PC-3 (cell line): Measurements from ENCODE around the gene ASB7. TPM values are rescaled to one million over a fixed set of nuclear protein-coding genes. Genes with fewer than 3 reads are reported as not detected.

Experiments
- ATAC-seq: fragments of 200-7000 bp; cut with Tn5 transposase; 2 replicates; pipeline ENCODE4 v1.9.1; 2020; ENCODE audit warnings: mild to moderate bottlenecking, moderate library complexity
- BruUV-seq: library from RNA; stranded (reverse); fragments of 400-500 nt; replicated peaks from 2 replicates; lab custom pipeline; 2021; lab: Mats Ljungman, UMichigan
- CTCF ChIA-PET: fragments of 300-600 bp; sonication (Branson Sonifier 250); formaldehyde crosslinking; loops from one replicate; lab custom pipeline; 2022; ENCODE audit warnings: antibody characterized with exemption; lab: Charles Lee
- POLR2A ChIA-PET: fragments of 300-600 bp; sonication (Branson Sonifier 250); formaldehyde crosslinking; loops from one replicate; lab custom pipeline; 2022; ENCODE audit warnings: antibody characterized with exemption; ENCODE audit not compliant: unreplicated experiment; lab: Charles Lee
- DNase-seq: peaks from one replicate; pipeline ENCODE4 v3.0.0-alpha.2; 2015
- H2AFZ ChIP-seq: fragments of 300-600 bp; sonication (generic); 2 replicates; pipeline ENCODE4 v1.6.0; 2016; ENCODE audit warnings: antibody characterized with exemption, low read length
- H3F3A ChIP-seq: fragments of 300-600 bp; sonication (generic); one replicate; pipeline ENCODE4 v1.6.0; 2017; ENCODE audit warnings: antibody characterized with exemption, low read length, control low read depth, mild to moderate bottlenecking; ENCODE audit not compliant: unreplicated experiment
- H3K27ac ChIP-seq: fragments of 300-600 bp; sonication (generic); 2 replicates; pipeline ENCODE4 v1.5.1; 2016; ENCODE audit warnings: mild to moderate bottlenecking, low read length
- H3K27me3 ChIP-seq: fragments of 300-600 bp; sonication (generic); 2 replicates; pipeline ENCODE4 v1.6.1; 2016; ENCODE audit warnings: low read length, mixed read lengths
- H3K36me3 ChIP-seq: fragments of 300-600 bp; sonication (generic); 2 replicates; pipeline ENCODE4 v1.6.1; 2016; ENCODE audit warnings: low read depth, mixed run types, low read length, mixed read lengths
- H3K4me1 ChIP-seq: fragments of 300-600 bp; sonication (generic); 2 replicates; pipeline ENCODE4 v1.5.1; 2016; ENCODE audit warnings: low read length; ENCODE audit not compliant: insufficient read depth
- H3K4me2 ChIP-seq: fragments of 300-600 bp; sonication (generic); 2 replicates; pipeline ENCODE4 v1.6.0; 2016; ENCODE audit warnings: low read length
- H3K4me3 ChIP-seq: fragments of 300-600 bp; sonication (generic); 2 replicates; pipeline ENCODE4 v1.5.1; 2016; ENCODE audit warnings: mild to moderate bottlenecking, low read length, mixed read lengths
- H3K79me2 ChIP-seq: fragments of 300-600 bp; sonication (generic); 2 replicates; pipeline ENCODE4 v1.6.1; 2017; ENCODE audit warnings: low read length, mixed read lengths
- H3K9ac ChIP-seq: fragments of 300-600 bp; sonication (generic); 2 replicates; pipeline ENCODE4 v1.6.0; 2016; ENCODE audit warnings: mild to moderate bottlenecking, low read length
- H3K9me2 ChIP-seq: fragments of 300-600 bp; sonication (generic); replicated peaks from 2 replicates; pipeline ENCODE4 v1.6.1; 2016; ENCODE audit warnings: mixed run types, low read length, mixed read lengths
- H3K9me3 ChIP-seq: fragments of 300-600 bp; sonication (generic); 2 replicates; pipeline ENCODE4 v1.6.1; 2016; ENCODE audit warnings: low read length, mixed read lengths
- H4K20me1 ChIP-seq: fragments of 300-600 bp; sonication (generic); 2 replicates; pipeline ENCODE4 v1.6.1; 2016; ENCODE audit warnings: low read length, mixed read lengths
- CTCF ChIP-seq: fragments of 300-600 bp; sonication (generic); conservative IDR thresholded peaks from 2 replicates; pipeline ENCODE4 v1.5.1; 2017; ENCODE audit warnings: antibody characterized with exemption, low read depth, mild to moderate bottlenecking, low read length
- EZH2 ChIP-seq: fragments of 300-600 bp; sonication (generic); IDR thresholded peaks from one replicate; pipeline ENCODE4 v1.6.1; 2017; ENCODE audit warnings: antibody characterized with exemption, mild to moderate bottlenecking, low read length; ENCODE audit not compliant: unreplicated experiment
- EZH2phosphoT487 ChIP-seq: fragments of 300-600 bp; sonication (generic); IDR thresholded peaks from 2 replicates; pipeline ENCODE4 v1.6.1; 2018; ENCODE audit warnings: mild to moderate bottlenecking, antibody characterized with exemption, low read length, borderline replicate concordance
- intact Hi-C: fragments of 100-400 bp; cut with micrococcal nuclease; formaldehyde crosslinking; loops from 2 replicates; pipeline ENCODE4 v1.9.0; 2023
- total RNA-seq: library from RNA; depleted of rRNA; stranded (reverse); fragments of >200 nt; gene quantifications from 2 replicates; pipeline ENCODE4 v1.2.3, GENCODE V29; 2014

The ASB7 gene
- total RNA-seq, 1 experiment from 2014 or later, result 7.8 TPM

GRCh38 chr15:100601617-100602063, 749 bp upstream of the ASB7 start:
- no peak for TF ChIP-seq EZH2phosphoT487
- TF ChIP-seq CTCF, result no peak
- no peak for TF ChIP-seq EZH2

GRCh38 chr15:100602823-100603393, 519 bp downstream of the ASB7 start:
- Histone ChIP-seq H3F3A (no peaks in the 10 kb centered on the region), H3K79me2 (peaks cover 82% of the 10 kb centered on the region), H3K9ac (peak overlapping the region; percentile 87), H3K9me2 (no peaks in the 10 kb centered on the region), H4K20me1 (no peaks in the 10 kb centered on the region), H3K27ac (peak overlapping the region; percentile 25; the same call in 1 of the 2 replicates), H3K4me1 (peaks cover 22% of the 10 kb centered on the region), H3K27me3 (no peaks in the 10 kb centered on the region), H2AFZ (peak overlapping the region; percentile 95), H3K4me2 (peak overlapping the region; percentile 93), H3K4me3 (peak overlapping the region; percentile 98), H3K9me3 (no peaks in the 10 kb centered on the region), H3K36me3 (no peaks in the 10 kb centered on the region; the same call in 1 of the 2 replicates)
- POLR2A ChIA-PET, result no interaction called here
- CTCF ChIA-PET, result interaction anchor here (1.0 to 1.9 kb wide), 2 partner anchors 30 to 253 kb away, joined by 3 to 6 read pairs; no protein-coding TSS in a partner anchor
- intact Hi-C loops, result no loop called here
- ATAC-seq (peak; percentile 6; the same call in 1 of the 2 replicates), DNase-seq (peak; percentile 12)
- TF ChIP-seq CTCF (no peak), EZH2 (no peak), EZH2phosphoT487 (no peak)
- BruUV-seq, result no TSS peak

More at GRCh38 chr15:100601617-100602063, 749 bp upstream of the ASB7 start:
- H3F3A ChIP-seq, result no peaks in the 10 kb centered on the region
- H3K27me3 ChIP-seq, result no peaks in the 10 kb centered on the region
- DNase-seq (no peak), ATAC-seq (peak; percentile 20)
- peak overlapping the region; percentile 24; the same call in 1 of the 2 replicates for H3K27ac ChIP-seq
- peak overlapping the region; percentile 96 for H3K4me2 ChIP-seq
- H3K9ac ChIP-seq, result peak overlapping the region; percentile 90
- ChIA-PET POLR2A (interaction anchor here (0.6 kb wide), 1 partner anchor 262 kb away, joined by 22 read pairs; no protein-coding TSS in a partner anchor), CTCF (interaction anchor here (1.0 to 1.9 kb wide), 2 partner anchors 29 to 251 kb away, joined by 3 to 6 read pairs; no protein-coding TSS in a partner anchor)
- no peaks in the 10 kb centered on the region for H4K20me1 ChIP-seq
- TSS peak; percentile 62 for BruUV-seq
- no peaks in the 10 kb centered on the region for H3K9me2 ChIP-seq
- intact Hi-C loops, result no loop called here
- H3K4me3 ChIP-seq, result peak overlapping the region; percentile 98
- H3K36me3 ChIP-seq, result no peaks in the 10 kb centered on the region; the same call in 1 of the 2 replicates
- H3K9me3 ChIP-seq, result no peaks in the 10 kb centered on the region
- peak overlapping the region; percentile 90 for H2AFZ ChIP-seq
- H3K79me2 ChIP-seq, result peaks cover 89% of the 10 kb centered on the region
- peaks cover 22% of the 10 kb centered on the region for H3K4me1 ChIP-seq

GRCh38 chr15:100612539-100612938, 10.2 kb downstream of the ASB7 start:
- Histone ChIP-seq H2AFZ (no peak overlapping the region), H3K27me3 (no peaks in the 10 kb centered on the region), H3K79me2 (peaks cover 2% of the 10 kb centered on the region; the same call in 1 of the 2 replicates), H3K9me3 (no peaks in the 10 kb centered on the region), H4K20me1 (no peaks in the 10 kb centered on the region), H3K9me2 (no peaks in the 10 kb centered on the region), H3K9ac (no peak overlapping the region), H3K4me3 (no peak overlapping the region), H3K27ac (no peak overlapping the region), H3K4me2 (no peak overlapping the region), H3K36me3 (peaks cover 19% of the 10 kb centered on the region; the same call in 1 of the 2 replicates), H3F3A (no peaks in the 10 kb centered on the region), H3K4me1 (no peaks in the 10 kb centered on the region)
- no TSS peak for BruUV-seq
- intact Hi-C loops, result no loop called here
- DNase-seq, result no peak
- TF ChIP-seq EZH2phosphoT487, result no peak
- ChIA-PET POLR2A (no interaction called here), CTCF (no interaction called here)
- ATAC-seq, result no peak
